IPS-20b (cell line): ENCODE measurements around the gene ZNF407.

Experiments
- H3K27ac ChIP-seq: one replicate; pipeline ENCODE4 v1.5.1; 2013; ENCODE audit warnings: low read length
- H3K27me3 ChIP-seq: 2 replicates; pipeline ENCODE4 v1.6.1; 2013; ENCODE audit warnings: mild to moderate bottlenecking, low read length, inconsistent platforms; ENCODE audit not compliant: insufficient read depth
- H3K36me3 ChIP-seq: 2 replicates; pipeline ENCODE4 v1.6.1; 2013; ENCODE audit warnings: low read depth, mild to moderate bottlenecking, inconsistent platforms, low read length, moderate library complexity; ENCODE audit not compliant: insufficient read depth
- H3K4me1 ChIP-seq: 2 replicates; pipeline ENCODE4 v1.6.1; 2013; ENCODE audit warnings: mild to moderate bottlenecking, control low read depth, inconsistent platforms, low read length, moderate library complexity; ENCODE audit not compliant: insufficient read depth
- H3K4me3 ChIP-seq: 2 replicates; pipeline ENCODE4 v1.5.1; 2013; ENCODE audit warnings: mild to moderate bottlenecking, low read length, inconsistent platforms
- H3K9ac ChIP-seq: 2 replicates; pipeline ENCODE4 v1.6.1; 2013; ENCODE audit warnings: low read depth, mild to moderate bottlenecking, inconsistent platforms, low read length, moderate library complexity
- H3K9me3 ChIP-seq: 2 replicates; pipeline ENCODE4 v1.6.1; 2013; ENCODE audit warnings: mild to moderate bottlenecking, low read depth, low read length, inconsistent platforms; ENCODE audit not compliant: insufficient read depth

ZNF407 gene

DNA sequence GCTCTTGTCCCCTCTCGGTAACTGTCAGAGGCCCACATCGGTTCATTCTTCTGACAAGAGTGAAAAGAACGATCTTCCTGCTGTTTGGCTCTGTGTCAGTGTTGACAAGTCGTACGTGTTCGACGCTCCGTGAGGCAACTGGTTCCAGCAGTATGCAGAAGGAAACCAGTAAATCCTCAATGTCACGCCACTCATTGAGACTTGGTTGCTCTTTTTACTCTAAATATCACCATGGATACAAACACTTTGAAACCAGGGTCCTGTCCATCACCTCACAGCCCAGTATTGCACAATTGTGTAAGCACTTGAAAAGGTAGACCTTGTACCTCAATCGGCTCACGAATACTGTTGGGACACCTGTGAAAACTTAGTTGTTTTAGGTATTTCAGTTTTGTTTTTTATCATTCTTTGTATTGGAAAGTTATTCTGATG lies 136.4 kb downstream of the ZNF407 start:
- no peaks in the 10 kb centered on the region for H3K27me3 ChIP-seq
- H3K4me1 ChIP-seq, result no peaks in the 10 kb centered on the region; the same call in 1 of the 2 replicates
- no peaks in the 10 kb centered on the region for H3K9me3 ChIP-seq
- H3K36me3 ChIP-seq, result no peaks in the 10 kb centered on the region
- H3K9ac ChIP-seq, result no peak overlapping the region
- H3K27ac ChIP-seq, result no peak overlapping the region
- H3K4me3 ChIP-seq, result no peak overlapping the region

GRCh38 chr18:74739926-74740325 lies 142.3 kb downstream of the ZNF407 start:
- no peak overlapping the region for H3K9ac ChIP-seq

DNA sequence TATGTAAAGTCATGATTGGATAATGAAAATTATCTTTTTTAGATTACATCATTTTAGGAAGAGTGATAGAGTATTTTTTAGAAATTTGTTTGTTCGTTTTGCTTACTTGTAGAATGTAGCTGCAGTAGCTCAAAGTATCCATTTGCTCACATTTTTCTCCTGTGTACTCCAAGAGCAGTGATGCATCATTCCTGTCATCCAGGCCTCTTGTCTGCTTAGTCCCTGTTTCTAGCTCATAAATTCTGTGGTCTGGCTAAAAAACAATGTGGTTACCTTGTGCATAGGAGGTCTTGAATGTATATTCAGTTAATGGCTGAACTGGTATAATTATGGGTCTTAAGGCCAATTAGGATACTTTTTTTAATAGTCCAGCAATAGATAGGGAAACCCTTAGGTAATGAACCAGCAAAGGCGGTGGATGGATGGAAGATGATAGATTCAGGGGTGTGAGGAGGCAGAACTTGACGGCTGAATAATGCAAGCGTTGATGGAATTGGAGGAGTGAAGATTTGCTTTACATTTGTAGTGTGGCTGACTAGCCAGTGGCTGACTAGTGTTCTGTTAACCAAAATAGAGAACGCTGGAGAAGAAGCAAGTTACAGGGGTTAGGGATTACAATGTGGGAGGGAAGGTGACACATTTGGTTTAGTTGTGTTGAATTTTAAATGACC lies 145.0 kb downstream of the ZNF407 start:
- Histone ChIP-seq H3K27me3 (no peaks in the 10 kb centered on the region), H3K4me3 (no peak overlapping the region), H3K9ac (no peak overlapping the region), H3K36me3 (no peaks in the 10 kb centered on the region), H3K9me3 (no peaks in the 10 kb centered on the region), H3K27ac (no peak overlapping the region), H3K4me1 (no peaks in the 10 kb centered on the region)

More at GRCh38 chr18:74739926-74740325, 142.3 kb downstream of the ZNF407 start:
- no peaks in the 10 kb centered on the region for H3K36me3 ChIP-seq
- H3K27me3 ChIP-seq, result no peaks in the 10 kb centered on the region
- no peak overlapping the region for H3K4me3 ChIP-seq
- H3K27ac ChIP-seq, result no peak overlapping the region
- H3K9me3 ChIP-seq, result no peaks in the 10 kb centered on the region
- H3K4me1 ChIP-seq, result no peaks in the 10 kb centered on the region; the same call in 1 of the 2 replicates

GRCh38 chr18:74745633-74746403 lies 148.1 kb downstream of the ZNF407 start:
- H3K9ac ChIP-seq, result no peak overlapping the region
- H3K4me3 ChIP-seq, result no peak overlapping the region
- no peaks in the 10 kb centered on the region for H3K36me3 ChIP-seq
- H3K27me3 ChIP-seq, result no peaks in the 10 kb centered on the region
- H3K27ac ChIP-seq, result no peak overlapping the region
- H3K4me1 ChIP-seq, result no peaks in the 10 kb centered on the region
- H3K9me3 ChIP-seq, result no peaks in the 10 kb centered on the region

- Histone ChIP-seq H3K9me3 (no peaks in the 10 kb centered on the region), H3K27me3 (no peaks in the 10 kb centered on the region), H3K4me3 (no peak overlapping the region), H3K27ac (no peak overlapping the region), H3K4me1 (no peaks in the 10 kb centered on the region), H3K36me3 (no peaks in the 10 kb centered on the region), H3K9ac (no peak overlapping the region)
Observed at GRCh38 chr18:74748809-74749208, 151.1 kb downstream of the ZNF407 start.

DNA sequence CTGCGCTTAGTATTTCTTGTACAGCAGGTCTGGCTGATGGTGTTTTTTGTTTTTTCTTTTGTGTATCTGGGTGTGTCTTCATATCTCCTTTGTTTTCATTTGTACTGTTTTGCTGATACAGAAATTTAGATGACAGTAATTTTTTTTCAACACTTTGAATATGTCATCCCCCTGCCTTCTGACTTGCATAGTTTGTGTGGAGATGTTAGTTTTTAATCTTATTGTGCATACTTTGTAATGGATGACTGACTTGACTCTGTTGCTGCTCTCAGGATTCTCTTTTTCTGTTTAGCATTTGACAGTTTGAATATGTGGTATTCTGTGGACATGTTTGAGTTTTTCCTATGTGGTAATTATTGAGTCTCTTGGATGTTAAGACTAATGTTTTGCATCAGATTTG lies 161.3 kb downstream of the ZNF407 start:
- Histone ChIP-seq H3K27ac (no peak overlapping the region), H3K4me1 (no peaks in the 10 kb centered on the region), H3K9me3 (no peaks in the 10 kb centered on the region), H3K36me3 (no peaks in the 10 kb centered on the region), H3K4me3 (no peak overlapping the region), H3K9ac (no peak overlapping the region), H3K27me3 (no peaks in the 10 kb centered on the region)

GRCh38 chr18:74760026-74760425 lies 162.4 kb downstream of the ZNF407 start:
- Histone ChIP-seq H3K4me1 (no peaks in the 10 kb centered on the region), H3K9me3 (no peaks in the 10 kb centered on the region), H3K36me3 (no peaks in the 10 kb centered on the region), H3K4me3 (no peak overlapping the region), H3K9ac (no peak overlapping the region), H3K27me3 (no peaks in the 10 kb centered on the region), H3K27ac (no peak overlapping the region)

- no peak overlapping the region for H3K9ac ChIP-seq
- H3K4me1 ChIP-seq, result no peaks in the 10 kb centered on the region
- H3K27me3 ChIP-seq, result no peaks in the 10 kb centered on the region
- H3K36me3 ChIP-seq, result no peaks in the 10 kb centered on the region
- H3K27ac ChIP-seq, result no peak overlapping the region
- H3K4me3 ChIP-seq, result no peak overlapping the region
- H3K9me3 ChIP-seq, result no peaks in the 10 kb centered on the region
Observed at GRCh38 chr18:74760436-74760835, 162.8 kb downstream of the ZNF407 start.

- no peaks in the 10 kb centered on the region for H3K9me3 ChIP-seq
- H3K27me3 ChIP-seq, result no peaks in the 10 kb centered on the region
- no peak overlapping the region for H3K9ac ChIP-seq
- H3K4me3 ChIP-seq, result no peak overlapping the region
- H3K27ac ChIP-seq, result no peak overlapping the region
- H3K4me1 ChIP-seq, result no peaks in the 10 kb centered on the region
- H3K36me3 ChIP-seq, result no peaks in the 10 kb centered on the region
Observed at GRCh38 chr18:74766251-74766650, 168.6 kb downstream of the ZNF407 start.

GRCh38 chr18:74768096-74768495 lies 170.4 kb downstream of the ZNF407 start:
- no peaks in the 10 kb centered on the region for H3K27me3 ChIP-seq
- no peak overlapping the region for H3K27ac ChIP-seq

GRCh38 chr18:74773171-74773624 lies 175.5 kb downstream of the ZNF407 start:
- Histone ChIP-seq H3K27me3 (no peaks in the 10 kb centered on the region), H3K27ac (no peak overlapping the region), H3K4me1 (no peaks in the 10 kb centered on the region)

More at GRCh38 chr18:74768096-74768495, 170.4 kb downstream of the ZNF407 start:
- H3K4me3 ChIP-seq, result no peak overlapping the region
- H3K9me3 ChIP-seq, result no peaks in the 10 kb centered on the region
- no peaks in the 10 kb centered on the region for H3K4me1 ChIP-seq
- H3K9ac ChIP-seq, result no peak overlapping the region
- H3K36me3 ChIP-seq, result no peaks in the 10 kb centered on the region

GRCh38 chr18:74774486-74774885 lies 176.8 kb downstream of the ZNF407 start:
- Histone ChIP-seq H3K9ac (no peak overlapping the region), H3K4me3 (no peak overlapping the region), H3K9me3 (no peaks in the 10 kb centered on the region), H3K27me3 (no peaks in the 10 kb centered on the region), H3K27ac (no peak overlapping the region), H3K36me3 (no peaks in the 10 kb centered on the region), H3K4me1 (no peaks in the 10 kb centered on the region)

More at GRCh38 chr18:74773171-74773624, 175.5 kb downstream of the ZNF407 start:
- Histone ChIP-seq H3K9me3 (no peaks in the 10 kb centered on the region), H3K36me3 (no peaks in the 10 kb centered on the region), H3K9ac (no peak overlapping the region), H3K4me3 (no peak overlapping the region)
